Measurements from ENCODE around the gene DPF3.

- no peak for TF ChIP-seq CTCF (IDR thresholded peaks at IDR 0.05)
- TF ChIP-seq EZH2 (IDR thresholded peaks at IDR 0.05; ENCODE audit: borderline replicate concordance, insufficient read depth, low read depth, low read length, poor library complexity, severe bottlenecking): no peak
Measured at GRCh38 chr14:72583316-72584272, 310.3 kb downstream of the DPF3 start.

Data from B cell (primary cell).